Neural cell (in vitro differentiated cells): ENCODE data around the gene MYOZ1.
"Not testable (repeated sequence)": the region's sequence is repeated elsewhere in the genome, so short reads cannot be mapped to it uniquely, and the experiment has no call there.

Experiments used
- CTCF ChIP-seq: fragments of 450-650 bp; IDR thresholded peaks from 2 replicates; pipeline ENCODE4 v1.5.1; 2014; ENCODE audit warnings: antibody characterized with exemption, mild to moderate bottlenecking, moderate library complexity; ENCODE audit not compliant: poor library complexity, severe bottlenecking
- MXI1 ChIP-seq: fragments of 450-650 bp; conservative IDR thresholded peaks from 2 replicates; pipeline ENCODE4 v1.6.1; 2014; ENCODE audit warnings: antibody characterized with exemption, mild to moderate bottlenecking; ENCODE audit not compliant: poor library complexity, severe bottlenecking
- POLR2AphosphoS5 ChIP-seq: IDR thresholded peaks from 2 replicates; pipeline ENCODE4 v1.6.1; 2012
- RAD21 ChIP-seq: fragments of 450-650 bp; conservative IDR thresholded peaks from 2 replicates; pipeline ENCODE4 v1.6.1; 2014; ENCODE audit warnings: antibody characterized with exemption, mild to moderate bottlenecking, moderate library complexity
- SMC3 ChIP-seq: fragments of 450-650 bp; conservative IDR thresholded peaks from 2 replicates; pipeline ENCODE4 v1.6.1; 2014; ENCODE audit warnings: antibody characterized with exemption, mild to moderate bottlenecking, moderate library complexity; ENCODE audit not compliant: poor library complexity

GRCh38 chr10:73664156-73665040, 23.1 kb upstream of the MYOZ1 start:
- not testable (repeated sequence) for TF ChIP-seq CTCF, POLR2AphosphoS5, RAD21, MXI1, SMC3
